Measurements from ENCODE around the gene SMIM1.
"Not testable (repeated sequence)": the region's sequence is repeated elsewhere in the genome, so short reads cannot be mapped to it uniquely, and the experiment has no call there.

SMIM1 gene

GRCh38 chr1:3738943-3739342 lies 33.6 kb upstream of the SMIM1 start:
- DNase-seq = no peak

GRCh38 chr1:3740042-3740441 lies 32.5 kb upstream of the SMIM1 start:
- DNase-seq = no peak

- DNase-seq = no peak
Observed at GRCh38 chr1:3740752-3741151, 31.8 kb upstream of the SMIM1 start.

- no peak for DNase-seq
Observed at GRCh38 chr1:3741566-3742438, 30.7 kb upstream of the SMIM1 start.

- no peak for DNase-seq
Observed at GRCh38 chr1:3742439-3743298, 29.9 kb upstream of the SMIM1 start.

- no peak for DNase-seq
Observed at GRCh38 chr1:3743421-3743820, 29.1 kb upstream of the SMIM1 start.

- DNase-seq = no peak
Observed at GRCh38 chr1:3743826-3744225, 28.7 kb upstream of the SMIM1 start.

GRCh38 chr1:3744646-3745045 lies 27.9 kb upstream of the SMIM1 start:
- DNase-seq = no peak

GRCh38 chr1:3745071-3745470 lies 27.5 kb upstream of the SMIM1 start:
- no peak for DNase-seq

GRCh38 chr1:3745590-3746381 lies 26.8 kb upstream of the SMIM1 start:
- no peak for DNase-seq

- no peak for DNase-seq
Observed at GRCh38 chr1:3746389-3746829, 26.1 kb upstream of the SMIM1 start.

GRCh38 chr1:3746830-3747521 lies 25.6 kb upstream of the SMIM1 start:
- peak; percentile 86 for DNase-seq

- DNase-seq = no peak
Observed at GRCh38 chr1:3747522-3747848, 25.1 kb upstream of the SMIM1 start.

- DNase-seq = no peak
Observed at GRCh38 chr1:3747903-3748302, 24.6 kb upstream of the SMIM1 start.

GRCh38 chr1:3748316-3748900 lies 24.1 kb upstream of the SMIM1 start:
- DNase-seq = not testable (repeated sequence)

GRCh38 chr1:3749512-3749911 lies 23.0 kb upstream of the SMIM1 start:
- no peak for DNase-seq

- no peak for DNase-seq
Observed at GRCh38 chr1:3750741-3751140, 21.8 kb upstream of the SMIM1 start.

GRCh38 chr1:3752400-3752945 lies 20.1 kb upstream of the SMIM1 start, which contains the start of gene CCDC27:
CCDC27 (plus strand) TSS chr1:3752450; CDS start chr1:3752482, 32 bp downstream.
- DNase-seq = no peak

GRCh38 chr1:3753656-3754454 lies 18.7 kb upstream of the SMIM1 start:
- DNase-seq = no peak

- no peak for DNase-seq
Observed at GRCh38 chr1:3756394-3756793, 16.2 kb upstream of the SMIM1 start.

GRCh38 chr1:3759164-3759563 lies 13.4 kb upstream of the SMIM1 start:
- DNase-seq = no peak

Data from NCI-H1436 (cell line).